Gastroesophageal sphincter (tissue), 3 donors: Measurements from ENCODE around the gene DCAKD.

Experiments used
- CTCF ChIP-seq, 4 experiments: fragments of 200-600 bp in 2 of 4; fragments of 450-650 bp in 2 of 4; sonication (generic) in 1 of 4; IDR thresholded peaks; one replicate each; pipeline ENCODE4 v1.5.1; 2017 to 2019; ENCODE audit warnings: antibody characterized with exemption in 4 of 4, mild to moderate bottlenecking in 2 of 4, moderate library complexity in 2 of 4
- POLR2A ChIP-seq, 2 donors: fragments of 450-650 bp; IDR thresholded peaks; one replicate each; pipeline ENCODE4 v1.6.1; 2017; ENCODE audit warnings: antibody characterized with exemption in 2 of 2, mild to moderate bottlenecking in 2 of 2, moderate library complexity in 1 of 2
- POLR2AphosphoS5 ChIP-seq: sonication (generic); formaldehyde crosslinking; IDR thresholded peaks from one replicate; pipeline ENCODE4 v1.6.1; 2017; ENCODE audit warnings: antibody characterized with exemption

- no peak for TF ChIP-seq POLR2AphosphoS5
- no peak for TF ChIP-seq CTCF (IDR thresholded peaks at IDR 0.05)
- no peak for TF ChIP-seq POLR2A (IDR thresholded peaks at IDR 0.05)
Observed at GRCh38 chr17:45009676-45010467, 41.6 kb downstream of the DCAKD start.
